Neural cell (in vitro differentiated cells): Measurements from ENCODE around the gene NEK4. TPM values are rescaled to one million over a fixed set of nuclear protein-coding genes. Genes with fewer than 3 reads are reported as not detected.

Experiments used
- H2AFZ ChIP-seq: fragments of 200-600, 300-800 bp; sonication (generic), shearing (Covaris generic); 2 replicates; pipeline ENCODE4 v1.6.0; 2014; ENCODE audit warnings: low read depth, mild to moderate bottlenecking, antibody characterized with exemption, low read length, moderate library complexity
- H3F3A ChIP-seq: fragments of 200-600 bp; shearing (Covaris generic); 2 replicates; pipeline ENCODE4 v1.6.1; 2016; ENCODE audit warnings: mild to moderate bottlenecking, moderate library complexity, mixed read lengths, antibody characterized with exemption, low read length; ENCODE audit not compliant: insufficient read depth, poor library complexity, severe bottlenecking
- H3K27ac ChIP-seq: fragments of 200-600, 300-800 bp; sonication (generic), shearing (Covaris generic); 2 replicates; pipeline ENCODE4 v1.5.1; 2014; ENCODE audit warnings: mild to moderate bottlenecking, low read length, moderate library complexity
- H3K27me3 ChIP-seq: fragments of 300-800, 200-600 bp; sonication (generic), shearing (Covaris generic); 2 replicates; pipeline ENCODE4 v1.6.0; 2014; ENCODE audit warnings: mild to moderate bottlenecking, low read depth, low read length, moderate library complexity; ENCODE audit not compliant: insufficient read depth
- H3K36me3 ChIP-seq: fragments of 300-800, 200-600 bp; sonication (generic), shearing (Covaris generic); 2 replicates; pipeline ENCODE4 v1.5.1; 2014; ENCODE audit warnings: mild to moderate bottlenecking, antibody characterized with exemption, low read length, moderate library complexity; ENCODE audit not compliant: insufficient read depth
- H3K4me2 ChIP-seq: fragments of 300-800, 200-600 bp; sonication (generic), shearing (Covaris generic); 2 replicates; pipeline ENCODE4 v1.6.0; 2014; ENCODE audit warnings: mild to moderate bottlenecking, low read length
- H3K4me3 ChIP-seq: fragments of 300-800, 200-600 bp; sonication (generic), shearing (Covaris generic); 2 replicates; pipeline ENCODE4 v1.5.1; 2014; ENCODE audit warnings: mild to moderate bottlenecking, low read length, moderate library complexity
- H3K79me2 ChIP-seq: fragments of 200-600 bp; shearing (Covaris generic); replicated peaks from 2 replicates; pipeline ENCODE4 v1.6.0; 2014; ENCODE audit warnings: mild to moderate bottlenecking, low read length, moderate library complexity; ENCODE audit not compliant: insufficient read depth
- H3K9ac ChIP-seq: fragments of 300-800, 200-600 bp; sonication (generic), shearing (Covaris generic); 2 replicates; pipeline ENCODE4 v1.6.1; 2016; ENCODE audit warnings: mild to moderate bottlenecking, low read length, mixed read lengths
- H3K9me2 ChIP-seq: fragments of 200-600 bp; shearing (Covaris generic); 2 replicates; pipeline ENCODE4 v1.6.1; 2016; ENCODE audit warnings: mild to moderate bottlenecking, low read length, mixed read lengths; ENCODE audit not compliant: insufficient read depth
- H3K9me3 ChIP-seq: fragments of 200-600, 300-800 bp; sonication (generic), shearing (Covaris generic); 2 replicates; pipeline ENCODE4 v1.6.1; 2016; ENCODE audit warnings: mild to moderate bottlenecking, mixed run types, low read length, moderate library complexity, mixed read lengths
- H4K20me1 ChIP-seq: fragments of 200-600 bp; shearing (Covaris generic); 2 replicates; pipeline ENCODE4 v1.6.1; 2016; ENCODE audit warnings: mild to moderate bottlenecking, mixed run types; ENCODE audit not compliant: insufficient read depth
- EP300 ChIP-seq: fragments of 450-650 bp; conservative IDR thresholded peaks from 2 replicates; pipeline ENCODE4 v1.6.1; 2014; ENCODE audit warnings: antibody characterized with exemption, mild to moderate bottlenecking, moderate library complexity; ENCODE audit not compliant: poor library complexity, severe bottlenecking
- EZH2 ChIP-seq: fragments of 200-600, 300-800 bp; shearing (Covaris generic), sonication (generic); IDR thresholded peaks from 2 replicates; pipeline ENCODE4 v1.6.1; 2014; ENCODE audit warnings: antibody characterized with exemption, low read length, borderline replicate concordance, mild to moderate bottlenecking; ENCODE audit not compliant: insufficient read depth, poor library complexity, severe bottlenecking
- MXI1 ChIP-seq: fragments of 450-650 bp; conservative IDR thresholded peaks from 2 replicates; pipeline ENCODE4 v1.6.1; 2014; ENCODE audit warnings: antibody characterized with exemption, mild to moderate bottlenecking; ENCODE audit not compliant: poor library complexity, severe bottlenecking
- POLR2AphosphoS5 ChIP-seq: IDR thresholded peaks from 2 replicates; pipeline ENCODE4 v1.6.1; 2012
- RAD21 ChIP-seq: fragments of 450-650 bp; conservative IDR thresholded peaks from 2 replicates; pipeline ENCODE4 v1.6.1; 2014; ENCODE audit warnings: antibody characterized with exemption, mild to moderate bottlenecking, moderate library complexity
- SMC3 ChIP-seq: fragments of 450-650 bp; conservative IDR thresholded peaks from 2 replicates; pipeline ENCODE4 v1.6.1; 2014; ENCODE audit warnings: antibody characterized with exemption, mild to moderate bottlenecking, moderate library complexity; ENCODE audit not compliant: poor library complexity
- TAF1 ChIP-seq: IDR thresholded peaks from 2 replicates; pipeline ENCODE4 v1.6.1; 2012; ENCODE audit warnings: low read depth
- polyA plus RNA-seq: library from polyadenylated mRNA; depleted of rRNA; stranded (reverse); fragments of >200 nt; gene quantifications from 2 replicates; pipeline ENCODE4 v1.2.3, GENCODE V29; 2014
- TF ChIP-seq, protein P1 (sequence below): fragments of 450-650 bp; IDR thresholded peaks from 2 replicates; pipeline ENCODE4 v1.5.1; 2014; ENCODE audit warnings: antibody characterized with exemption, mild to moderate bottlenecking, moderate library complexity; ENCODE audit not compliant: poor library complexity, severe bottlenecking
- TF ChIP-seq, protein P2 (sequence below): IDR thresholded peaks from 2 replicates; pipeline ENCODE4 v1.6.1; 2012; ENCODE audit warnings: borderline replicate concordance

Gene NEK4
- polyA plus RNA-seq, 1 donor from 2014 or later: 45.6 TPM

DNA sequence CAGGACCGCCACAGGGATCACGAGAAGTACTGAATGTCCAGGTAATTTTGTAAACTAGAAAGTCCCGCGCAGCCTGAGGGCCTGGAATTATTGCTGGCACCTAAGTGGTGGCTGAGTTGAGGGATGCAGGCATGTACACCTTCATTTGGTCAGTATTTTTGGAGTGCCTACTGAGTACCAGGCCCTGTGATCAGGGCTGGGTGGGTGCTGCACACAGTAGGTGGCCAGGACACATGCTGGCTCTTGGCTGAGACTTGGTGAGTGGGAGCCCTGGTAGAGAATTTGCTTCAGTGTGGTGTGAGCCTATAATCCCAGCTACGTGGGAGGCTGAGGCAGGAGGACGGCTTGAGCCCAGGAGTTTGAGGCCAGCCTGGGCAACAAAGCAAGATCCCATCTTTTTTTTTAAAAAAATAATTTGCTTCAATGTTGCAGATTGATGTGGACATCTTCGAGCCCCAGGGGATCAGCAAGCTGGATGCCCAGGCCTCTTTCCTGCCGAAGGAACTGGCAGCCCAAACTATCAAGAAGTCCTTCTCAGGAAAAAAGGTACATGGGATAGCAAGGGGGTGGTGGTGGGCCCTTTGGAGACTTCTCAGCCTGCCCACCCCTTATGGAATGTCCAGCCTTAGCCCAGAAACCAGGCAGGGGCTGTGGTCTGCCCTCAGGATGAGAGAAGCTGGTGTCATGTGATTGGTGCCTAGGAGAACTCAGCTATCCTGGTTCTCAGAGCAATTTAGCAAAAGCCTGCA is 9.3 kb upstream of the NEK4 start:
- Histone ChIP-seq H4K20me1 (no peaks in the 10 kb centered on the region), H3K27ac (no peak overlapping the region), H3F3A (no peaks in the 10 kb centered on the region), H2AFZ (no peak overlapping the region), H3K36me3 (no peaks in the 10 kb centered on the region), H3K79me2 (no peaks in the 10 kb centered on the region), H3K27me3 (no peaks in the 10 kb centered on the region), H3K4me3 (no peak overlapping the region), H3K9me2 (no peaks in the 10 kb centered on the region), H3K9ac (no peak overlapping the region), H3K9me3 (no peaks in the 10 kb centered on the region), H3K4me2 (no peak overlapping the region)
- TF ChIP-seq EZH2: no peak
- TF ChIP-seq TAF1: no peak
- no peak for TF ChIP-seq RAD21
- TF ChIP-seq, protein P1, sequence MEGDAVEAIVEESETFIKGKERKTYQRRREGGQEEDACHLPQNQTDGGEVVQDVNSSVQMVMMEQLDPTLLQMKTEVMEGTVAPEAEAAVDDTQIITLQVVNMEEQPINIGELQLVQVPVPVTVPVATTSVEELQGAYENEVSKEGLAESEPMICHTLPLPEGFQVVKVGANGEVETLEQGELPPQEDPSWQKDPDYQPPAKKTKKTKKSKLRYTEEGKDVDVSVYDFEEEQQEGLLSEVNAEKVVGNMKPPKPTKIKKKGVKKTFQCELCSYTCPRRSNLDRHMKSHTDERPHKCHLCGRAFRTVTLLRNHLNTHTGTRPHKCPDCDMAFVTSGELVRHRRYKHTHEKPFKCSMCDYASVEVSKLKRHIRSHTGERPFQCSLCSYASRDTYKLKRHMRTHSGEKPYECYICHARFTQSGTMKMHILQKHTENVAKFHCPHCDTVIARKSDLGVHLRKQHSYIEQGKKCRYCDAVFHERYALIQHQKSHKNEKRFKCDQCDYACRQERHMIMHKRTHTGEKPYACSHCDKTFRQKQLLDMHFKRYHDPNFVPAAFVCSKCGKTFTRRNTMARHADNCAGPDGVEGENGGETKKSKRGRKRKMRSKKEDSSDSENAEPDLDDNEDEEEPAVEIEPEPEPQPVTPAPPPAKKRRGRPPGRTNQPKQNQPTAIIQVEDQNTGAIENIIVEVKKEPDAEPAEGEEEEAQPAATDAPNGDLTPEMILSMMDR: no peak
- TF ChIP-seq, protein P2, sequence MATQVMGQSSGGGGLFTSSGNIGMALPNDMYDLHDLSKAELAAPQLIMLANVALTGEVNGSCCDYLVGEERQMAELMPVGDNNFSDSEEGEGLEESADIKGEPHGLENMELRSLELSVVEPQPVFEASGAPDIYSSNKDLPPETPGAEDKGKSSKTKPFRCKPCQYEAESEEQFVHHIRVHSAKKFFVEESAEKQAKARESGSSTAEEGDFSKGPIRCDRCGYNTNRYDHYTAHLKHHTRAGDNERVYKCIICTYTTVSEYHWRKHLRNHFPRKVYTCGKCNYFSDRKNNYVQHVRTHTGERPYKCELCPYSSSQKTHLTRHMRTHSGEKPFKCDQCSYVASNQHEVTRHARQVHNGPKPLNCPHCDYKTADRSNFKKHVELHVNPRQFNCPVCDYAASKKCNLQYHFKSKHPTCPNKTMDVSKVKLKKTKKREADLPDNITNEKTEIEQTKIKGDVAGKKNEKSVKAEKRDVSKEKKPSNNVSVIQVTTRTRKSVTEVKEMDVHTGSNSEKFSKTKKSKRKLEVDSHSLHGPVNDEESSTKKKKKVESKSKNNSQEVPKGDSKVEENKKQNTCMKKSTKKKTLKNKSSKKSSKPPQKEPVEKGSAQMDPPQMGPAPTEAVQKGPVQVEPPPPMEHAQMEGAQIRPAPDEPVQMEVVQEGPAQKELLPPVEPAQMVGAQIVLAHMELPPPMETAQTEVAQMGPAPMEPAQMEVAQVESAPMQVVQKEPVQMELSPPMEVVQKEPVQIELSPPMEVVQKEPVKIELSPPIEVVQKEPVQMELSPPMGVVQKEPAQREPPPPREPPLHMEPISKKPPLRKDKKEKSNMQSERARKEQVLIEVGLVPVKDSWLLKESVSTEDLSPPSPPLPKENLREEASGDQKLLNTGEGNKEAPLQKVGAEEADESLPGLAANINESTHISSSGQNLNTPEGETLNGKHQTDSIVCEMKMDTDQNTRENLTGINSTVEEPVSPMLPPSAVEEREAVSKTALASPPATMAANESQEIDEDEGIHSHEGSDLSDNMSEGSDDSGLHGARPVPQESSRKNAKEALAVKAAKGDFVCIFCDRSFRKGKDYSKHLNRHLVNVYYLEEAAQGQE: no peak
- no peak for TF ChIP-seq EP300
- no peak for TF ChIP-seq POLR2AphosphoS5
- no peak for TF ChIP-seq MXI1
- TF ChIP-seq SMC3: no peak

DNA sequence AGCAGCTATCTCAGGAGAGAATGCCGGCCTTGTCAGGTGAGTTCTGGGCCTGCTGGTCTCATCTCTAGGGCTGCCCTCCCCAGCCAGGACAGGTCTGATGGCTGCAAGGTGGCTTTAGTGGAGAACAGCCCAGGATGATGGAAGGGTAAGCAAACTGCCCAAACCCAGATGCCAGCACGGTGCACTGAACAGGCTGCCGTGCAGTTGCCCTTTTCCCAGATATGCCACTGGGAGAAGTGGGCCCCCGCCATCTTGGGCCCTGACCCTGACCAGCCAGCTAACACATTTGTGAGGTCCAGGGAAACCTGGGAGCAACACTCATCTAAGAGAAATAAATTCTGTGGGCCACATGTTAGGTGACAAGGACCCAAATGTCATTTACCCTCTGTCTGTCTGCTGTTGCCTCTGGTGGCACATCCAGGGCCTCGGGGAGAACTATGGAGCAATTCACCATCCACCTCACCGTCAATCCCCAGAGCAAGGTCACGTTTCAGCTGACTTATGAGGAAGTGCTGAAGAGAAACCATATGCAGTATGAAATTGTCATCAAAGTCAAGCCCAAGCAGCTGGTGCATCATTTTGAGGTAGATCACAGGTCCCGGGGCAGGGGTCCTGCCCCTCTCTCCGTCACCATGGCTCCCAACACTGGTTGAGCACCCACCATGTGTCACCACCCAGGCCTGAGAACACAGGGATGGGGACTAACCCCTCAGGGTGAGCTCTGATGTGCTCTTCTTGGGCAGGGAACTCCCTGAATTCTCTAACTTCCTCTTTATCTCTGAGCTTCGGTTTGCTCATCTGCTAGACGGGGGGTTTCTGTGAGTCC is 8.5 kb upstream of the NEK4 start:
- H3K36me3 ChIP-seq: no peaks in the 10 kb centered on the region
- no peaks in the 10 kb centered on the region for H3F3A ChIP-seq
- H3K4me3 ChIP-seq: no peak overlapping the region
- TF ChIP-seq, protein P2: no peak
- TF ChIP-seq TAF1 (no peak), SMC3 (no peak), MXI1 (no peak), RAD21 (no peak), EP300 (no peak), EZH2 (no peak), POLR2AphosphoS5 (no peak)
- TF ChIP-seq, protein P1: no peak
- no peak overlapping the region for H3K4me2 ChIP-seq
- no peaks in the 10 kb centered on the region for H3K9me3 ChIP-seq
- H2AFZ ChIP-seq: no peak overlapping the region
- no peak overlapping the region for H3K27ac ChIP-seq
- H3K9ac ChIP-seq: no peak overlapping the region
- H4K20me1 ChIP-seq: no peaks in the 10 kb centered on the region
- no peaks in the 10 kb centered on the region for H3K79me2 ChIP-seq
- H3K9me2 ChIP-seq: no peaks in the 10 kb centered on the region
- H3K27me3 ChIP-seq: no peaks in the 10 kb centered on the region
